ENCODE results near the gene DSCAML1. TPM values are rescaled to one million over a fixed set of nuclear protein-coding genes. Genes with fewer than 3 reads are reported as not detected.

DSCAML1 gene
- total and polyA plus RNA-seq, 10 of the 15 experiments (the other 5 are each of a cell fraction or from before 2014, with no cell fraction given), result 0.03 to 0.18 (median 0.06) TPM; not detected in 1

GRCh38 chr11:117830674-117831351 lies 33.8 kb upstream of the DSCAML1 start:
- no peaks in the 10 kb centered on the region for H3K9me3 ChIP-seq (replicated peaks; ENCODE audit: control insufficient read depth, insufficient read depth, low read length)
- DNase-seq (ENCODE audit: low read depth, low spot score), result no peak
- no peak overlapping the region for H3K27ac ChIP-seq (ENCODE audit: control insufficient read depth, insufficient read depth)
- intact Hi-C loops (cut with micrococcal nuclease; ENCODE audit: unreplicated experiment), result no loop called here
- BruUV-seq (replicated peaks), result no TSS peak
- H3K9ac ChIP-seq (ENCODE audit: control insufficient read depth, insufficient read depth, low read length), result no peak overlapping the region
- H3K79me2 ChIP-seq (ENCODE audit: control insufficient read depth, insufficient read depth, low read length), result no peaks in the 10 kb centered on the region
- H4K20me1 ChIP-seq (ENCODE audit: control insufficient read depth, insufficient read depth), result no peaks in the 10 kb centered on the region
- H3K27me3 ChIP-seq (replicated peaks in 1 of 2; ENCODE audit: control insufficient read depth in 2 of 2, insufficient read depth in 2 of 2, low read length in 1 of 2), result no peaks in the 10 kb centered on the region
- no peak overlapping the region for H3K4me2 ChIP-seq (ENCODE audit: control insufficient read depth, insufficient read depth)
- peak overlapping the region; percentile 35; the same call in 1 of the 2 replicates for H2AFZ ChIP-seq (ENCODE audit: control insufficient read depth, low read depth, low read length)
- SMC1A ChIA-PET (ENCODE audit: uncharacterized antibody, unreplicated experiment), result interaction anchor here (0.8 to 2.5 kb wide), 4 partner anchors 12 to 116 kb away, joined by 3 to 11 read pairs (median 4); no protein-coding TSS in a partner anchor
- RAD21 ChIA-PET (ENCODE audit: unreplicated experiment), result interaction anchor here (0.6 to 22.6 kb wide), 5 partner anchors 14 to 223 kb away, joined by 3 to 393 read pairs (median 4); no protein-coding TSS in a partner anchor
- H3K36me3 ChIP-seq (ENCODE audit: control insufficient read depth in 2 of 2, insufficient read depth in 2 of 2, low read length in 1 of 2), result no peaks in the 10 kb centered on the region
- H3K4me3 ChIP-seq, result no peak overlapping the region
- POLR2A ChIA-PET, result interaction anchor here (0.7 to 1.3 kb wide), 2 partner anchors 9 to 19 kb away, joined by 4 to 5 read pairs; no protein-coding TSS in a partner anchor
- peaks cover 11% of the 10 kb centered on the region for H3K4me1 ChIP-seq (ENCODE audit: control insufficient read depth, insufficient read depth, low read length)
- no peak for TF ChIP-seq RAD51 (IDR thresholded peaks at IDR 0.05)
- TF ChIP-seq ZBED1 (IDR thresholded peaks at IDR 0.05; ENCODE audit: borderline replicate concordance), result no peak
- no peak for TF ChIP-seq CBFB (IDR thresholded peaks at IDR 0.05; ENCODE audit: low read depth)
- no peak for TF ChIP-seq HDAC2 (IDR thresholded peaks at IDR 0.05)
- no peak for FAIRE-seq
- WGBS (ENCODE audit: insufficient coverage, insufficient replicate concordance, low lambda C conversion rate, missing lambda C conversion rate), result 65% methylated on average over 5 of the region's 6 CpGs
- no peak for ATAC-seq
- in situ Hi-C loops (cut with MboI), result no loop called here
- CTCF ChIA-PET, result interaction anchor here (0.7 to 6.1 kb wide), 5 partner anchors 8 to 115 kb away, joined by 3 to 48 read pairs (median 8); no protein-coding TSS in a partner anchor

GRCh38 chr11:117830072-117830471 lies 33.1 kb upstream of the DSCAML1 start:
- intact Hi-C loops (cut with micrococcal nuclease; ENCODE audit: unreplicated experiment), result no loop called here
- POLR2A ChIA-PET, result interaction anchor here (0.7 to 1.3 kb wide), 2 partner anchors 115 to 117 kb away, joined by 3 to 5 read pairs; no protein-coding TSS in a partner anchor

More at GRCh38 chr11:117830072-117830471, 33.1 kb upstream of the DSCAML1 start:
- H3K27ac ChIP-seq (ENCODE audit: control insufficient read depth, insufficient read depth), result no peak overlapping the region
- H3K9ac ChIP-seq (ENCODE audit: control insufficient read depth, insufficient read depth, low read length), result no peak overlapping the region
- no peak overlapping the region for H2AFZ ChIP-seq (ENCODE audit: control insufficient read depth, low read depth, low read length)
- H3K4me3 ChIP-seq, result no peak overlapping the region
- ChIA-PET SMC1A (ENCODE audit: uncharacterized antibody, unreplicated experiment) (interaction anchor here (0.6 to 9.6 kb wide), 3 partner anchors 12 to 223 kb away, joined by 3 to 98 read pairs (median 3); no protein-coding TSS in a partner anchor), CTCF (interaction anchor here (0.7 to 6.1 kb wide), 4 partner anchors 12 to 116 kb away, joined by 3 to 48 read pairs (median 12); no protein-coding TSS in a partner anchor), RAD21 (ENCODE audit: unreplicated experiment) (interaction anchor here (0.6 to 22.6 kb wide), 4 partner anchors 13 to 223 kb away, joined by 3 to 393 read pairs (median 26); no protein-coding TSS in a partner anchor)
- no peak overlapping the region for H3K4me2 ChIP-seq (ENCODE audit: control insufficient read depth, insufficient read depth)
- WGBS (ENCODE audit: insufficient coverage, insufficient replicate concordance, low lambda C conversion rate, missing lambda C conversion rate), result 89% methylated on average over 14 of the region's 14 CpGs
- no peaks in the 10 kb centered on the region for H3K79me2 ChIP-seq (ENCODE audit: control insufficient read depth, insufficient read depth, low read length)
- no peak for DNase-seq (ENCODE audit: low read depth, low spot score)
- H4K20me1 ChIP-seq (ENCODE audit: control insufficient read depth, insufficient read depth), result no peaks in the 10 kb centered on the region
- no TSS peak for BruUV-seq (replicated peaks)
- H3K4me1 ChIP-seq (ENCODE audit: control insufficient read depth, insufficient read depth, low read length), result peaks cover 11% of the 10 kb centered on the region
- no peaks in the 10 kb centered on the region for H3K27me3 ChIP-seq (replicated peaks in 1 of 2; ENCODE audit: control insufficient read depth in 2 of 2, insufficient read depth in 2 of 2, low read length in 1 of 2)
- H3K9me3 ChIP-seq (replicated peaks; ENCODE audit: control insufficient read depth, insufficient read depth, low read length), result no peaks in the 10 kb centered on the region
- FAIRE-seq, result no peak
- no peaks in the 10 kb centered on the region for H3K36me3 ChIP-seq (ENCODE audit: control insufficient read depth in 2 of 2, insufficient read depth in 2 of 2, low read length in 1 of 2)
- ATAC-seq, result no peak
- in situ Hi-C loops (cut with MboI), result no loop called here
- TF ChIP-seq MLLT1 (IDR thresholded peaks at IDR 0.05), result 0 out of 2 replicates have a peak, but pooled peaks have one; percentile 29
- TF ChIP-seq GATAD2B (conservative IDR thresholded peaks at IDR 0.05; ENCODE audit: low read depth), result no peak
- TF ChIP-seq E2F4 (IDR thresholded peaks at IDR 0.05; ENCODE audit: low read depth, low read length), result no peak
- TF ChIP-seq SIX5 (IDR thresholded peaks at IDR 0.05; ENCODE audit: low read depth, low read length, severe bottlenecking), result no peak
- TF ChIP-seq SRF (IDR thresholded peaks at IDR 0.05; ENCODE audit: low read depth in 2 of 2, low read length in 2 of 2), result no peak

Data from GM12878 (cell line).